Measurements from ENCODE around the gene TBL2.

DNA sequence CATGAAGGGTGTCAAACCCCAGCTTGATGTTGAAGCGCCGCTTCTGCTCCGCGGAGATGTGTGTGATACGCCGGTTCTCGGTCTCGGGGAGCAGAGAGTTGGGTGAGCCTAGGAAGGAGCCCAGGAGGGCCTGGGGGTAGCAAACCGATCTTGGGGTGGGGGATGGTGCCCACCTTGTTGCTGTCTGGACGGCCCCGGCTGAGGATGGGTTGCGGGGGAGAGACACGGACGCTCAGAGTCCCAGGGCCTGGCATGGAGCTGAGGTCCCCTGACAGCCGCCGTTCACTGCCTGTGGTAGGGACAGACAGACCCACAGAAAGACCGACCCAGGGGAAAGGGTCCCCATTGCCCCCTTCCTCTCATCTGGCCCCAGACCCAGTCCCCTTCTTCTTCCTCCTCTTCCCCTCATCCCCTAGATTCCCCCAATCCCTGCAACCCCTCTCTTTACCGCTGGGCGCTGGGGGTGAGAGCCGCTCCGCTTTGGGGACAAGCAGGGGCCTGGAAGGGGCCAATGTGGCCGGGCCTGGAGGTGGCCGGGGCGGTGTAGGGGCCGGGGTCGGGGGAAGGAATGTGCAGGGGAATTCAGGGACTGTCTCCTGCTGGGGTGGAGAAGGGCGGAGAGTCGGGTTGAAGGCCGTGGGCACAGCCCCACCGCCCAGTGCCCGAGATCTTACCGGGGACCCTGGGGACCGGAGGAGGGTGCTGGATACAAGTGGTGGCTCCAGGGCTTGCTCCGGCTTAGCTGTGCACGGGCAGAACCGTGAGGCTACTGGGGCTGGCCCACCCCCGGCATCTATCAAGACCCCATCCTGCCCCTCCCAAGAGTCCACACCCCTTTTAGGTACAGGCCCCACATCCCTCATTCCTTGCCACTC, 18.0 kb upstream of the TBL2 start:
- TF ChIP-seq YY1 (IDR thresholded peaks at IDR 0.05; ENCODE audit: insufficient read depth, insufficient read length): no peak
- no peak for TF ChIP-seq ZNF274 (IDR thresholded peaks at IDR 0.05; ENCODE audit: low read depth, low read length)
